MM.1S (cell line): ENCODE results near the gene FLT4.

ENCODE experiments used
- DNase-seq: peaks from one replicate; pipeline ENCODE4 v3.0.0-alpha.2; 2015
- H2AFZ ChIP-seq: fragments of 300-600 bp; sonication (generic); 2 replicates; pipeline ENCODE4 v1.6.0; 2016; ENCODE audit warnings: antibody characterized with exemption, low read length
- H3F3A ChIP-seq: fragments of 300-600 bp; sonication (generic); 2 replicates; pipeline ENCODE4 v1.6.1; 2016; ENCODE audit warnings: mild to moderate bottlenecking, antibody characterized with exemption, low read length, moderate library complexity, mixed read lengths; ENCODE audit not compliant: insufficient read depth
- H3K27ac ChIP-seq: fragments of 300-600 bp; sonication (generic); 2 replicates; pipeline ENCODE4 v1.5.1; 2016; ENCODE audit warnings: mild to moderate bottlenecking, low read length
- H3K27me3 ChIP-seq: fragments of 300-600 bp; sonication (generic); replicated peaks from 2 replicates; pipeline ENCODE4 v1.6.0; 2016; ENCODE audit warnings: low read length; ENCODE audit not compliant: insufficient read depth
- H3K36me3 ChIP-seq: fragments of 300-600 bp; sonication (generic); replicated peaks from 2 replicates; pipeline ENCODE4 v1.6.1; 2016; ENCODE audit warnings: mild to moderate bottlenecking, low read length, mixed read lengths; ENCODE audit not compliant: insufficient read depth
- H3K4me1 ChIP-seq: fragments of 300-600 bp; sonication (generic); 2 replicates; pipeline ENCODE4 v1.6.1; 2016; ENCODE audit warnings: low read length, mixed read lengths
- H3K4me2 ChIP-seq: fragments of 300-600 bp; sonication (generic); 2 replicates; pipeline ENCODE4 v1.6.0; 2016; ENCODE audit warnings: low read depth, low read length
- H3K4me3 ChIP-seq: fragments of 300-600 bp; sonication (generic); 2 replicates; pipeline ENCODE4 v1.5.1; 2016; ENCODE audit warnings: low read length, mixed read lengths
- H3K79me2 ChIP-seq: fragments of 300-600 bp; sonication (generic); 2 replicates; pipeline ENCODE4 v1.6.1; 2016; ENCODE audit warnings: mixed run types, low read length, mixed read lengths
- H3K9ac ChIP-seq: fragments of 300-600 bp; sonication (generic); 2 replicates; pipeline ENCODE4 v1.6.1; 2016; ENCODE audit warnings: low read length, mixed read lengths
- H3K9me2 ChIP-seq: fragments of 300-600 bp; sonication (generic); replicated peaks from 2 replicates; pipeline ENCODE4 v1.6.1; 2016; ENCODE audit warnings: mild to moderate bottlenecking, low read length, mixed read lengths; ENCODE audit not compliant: insufficient read depth
- H3K9me3 ChIP-seq: fragments of 300-600 bp; sonication (generic); replicated peaks from 2 replicates; pipeline ENCODE4 v1.6.1; 2016; ENCODE audit warnings: mild to moderate bottlenecking, low read length, mixed read lengths; ENCODE audit not compliant: insufficient read depth
- H4K20me1 ChIP-seq: fragments of 300-600 bp; sonication (generic); 2 replicates; pipeline ENCODE4 v1.6.1; 2016; ENCODE audit warnings: mild to moderate bottlenecking, low read length, moderate library complexity, mixed read lengths; ENCODE audit not compliant: insufficient read depth
- EZH2 ChIP-seq: fragments of 300-600 bp; sonication (generic); optimal IDR thresholded peaks from 2 replicates; pipeline ENCODE3; 2017; ENCODE audit warnings: low read depth, mild to moderate bottlenecking, antibody characterized with exemption, low read length, mixed read lengths
- EZH2phosphoT487 ChIP-seq: fragments of 300-600 bp; sonication (generic); IDR thresholded peaks from 2 replicates; pipeline ENCODE4 v1.6.1; 2018; ENCODE audit warnings: antibody characterized with exemption, low read length
- TF ChIP-seq, protein P1 (sequence below): fragments of 300-600 bp; sonication (generic); IDR thresholded peaks from 2 replicates; pipeline ENCODE4 v1.5.1; 2016; ENCODE audit warnings: antibody characterized with exemption, low read length, mixed read lengths

Gene FLT4

DNA sequence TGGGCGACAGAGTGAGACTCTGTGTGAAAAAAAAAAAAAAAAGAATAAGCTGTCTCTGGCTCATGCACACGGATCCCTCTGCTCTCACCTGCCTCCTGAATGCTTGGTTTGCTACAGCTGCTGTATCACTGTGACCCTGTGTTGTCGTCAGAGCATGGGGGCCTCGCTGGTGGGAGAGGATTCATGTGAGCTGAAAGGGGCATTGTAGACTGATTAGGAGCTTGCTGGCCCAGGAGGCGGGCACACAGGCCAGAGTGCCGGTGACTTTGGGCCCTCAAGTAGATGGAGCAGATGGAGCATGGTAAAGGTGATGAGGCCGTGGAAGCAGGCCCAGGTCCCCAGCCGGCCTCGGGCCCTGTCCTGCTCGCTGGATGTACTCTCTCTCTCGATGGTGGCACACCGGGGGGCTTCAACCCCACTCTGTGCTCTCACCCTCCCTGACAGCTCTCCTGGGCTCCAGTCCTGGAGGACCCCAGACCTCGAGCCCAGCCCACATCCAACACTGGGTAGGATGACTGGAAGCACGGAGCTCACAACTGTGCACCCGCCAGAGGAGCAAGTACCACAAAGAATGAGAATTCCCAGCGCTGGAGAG, 7.1 kb downstream of the FLT4 start:
- no peak overlapping the region for H3K4me3 ChIP-seq
- H3K4me1 ChIP-seq = no peaks in the 10 kb centered on the region
- H3F3A ChIP-seq = no peaks in the 10 kb centered on the region
- no peak overlapping the region for H3K27ac ChIP-seq
- H3K9me2 ChIP-seq = no peaks in the 10 kb centered on the region
- H4K20me1 ChIP-seq = no peaks in the 10 kb centered on the region
- H3K79me2 ChIP-seq = no peaks in the 10 kb centered on the region
- DNase-seq = no peak
- H3K27me3 ChIP-seq = peaks cover 83% of the 10 kb centered on the region
- H3K9me3 ChIP-seq = no peaks in the 10 kb centered on the region
- H3K9ac ChIP-seq = no peak overlapping the region
- H3K36me3 ChIP-seq = no peaks in the 10 kb centered on the region
- no peak overlapping the region for H2AFZ ChIP-seq
- TF ChIP-seq EZH2 (no peak), EZH2phosphoT487 (no peak)
- TF ChIP-seq, protein P1, sequence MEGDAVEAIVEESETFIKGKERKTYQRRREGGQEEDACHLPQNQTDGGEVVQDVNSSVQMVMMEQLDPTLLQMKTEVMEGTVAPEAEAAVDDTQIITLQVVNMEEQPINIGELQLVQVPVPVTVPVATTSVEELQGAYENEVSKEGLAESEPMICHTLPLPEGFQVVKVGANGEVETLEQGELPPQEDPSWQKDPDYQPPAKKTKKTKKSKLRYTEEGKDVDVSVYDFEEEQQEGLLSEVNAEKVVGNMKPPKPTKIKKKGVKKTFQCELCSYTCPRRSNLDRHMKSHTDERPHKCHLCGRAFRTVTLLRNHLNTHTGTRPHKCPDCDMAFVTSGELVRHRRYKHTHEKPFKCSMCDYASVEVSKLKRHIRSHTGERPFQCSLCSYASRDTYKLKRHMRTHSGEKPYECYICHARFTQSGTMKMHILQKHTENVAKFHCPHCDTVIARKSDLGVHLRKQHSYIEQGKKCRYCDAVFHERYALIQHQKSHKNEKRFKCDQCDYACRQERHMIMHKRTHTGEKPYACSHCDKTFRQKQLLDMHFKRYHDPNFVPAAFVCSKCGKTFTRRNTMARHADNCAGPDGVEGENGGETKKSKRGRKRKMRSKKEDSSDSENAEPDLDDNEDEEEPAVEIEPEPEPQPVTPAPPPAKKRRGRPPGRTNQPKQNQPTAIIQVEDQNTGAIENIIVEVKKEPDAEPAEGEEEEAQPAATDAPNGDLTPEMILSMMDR = no peak
- no peak overlapping the region for H3K4me2 ChIP-seq

DNA sequence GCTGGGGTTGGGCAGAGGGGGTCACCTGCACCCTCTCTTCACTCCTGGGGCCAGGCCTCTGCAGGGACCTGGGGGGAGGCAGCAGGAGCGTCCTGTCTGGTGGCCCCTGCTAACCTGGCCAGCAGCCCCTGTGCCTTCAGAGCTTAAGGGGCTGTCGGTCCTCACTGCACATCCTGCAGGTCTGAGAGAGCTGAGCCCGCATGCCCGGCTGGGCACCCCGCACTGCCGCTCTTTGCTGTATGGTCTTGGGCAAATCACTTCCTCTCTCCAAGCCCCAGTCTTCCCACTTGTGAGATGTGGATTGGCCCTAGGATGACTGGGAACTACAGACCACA, 7.9 kb downstream of the FLT4 start:
- Histone ChIP-seq H3F3A (no peaks in the 10 kb centered on the region), H3K79me2 (no peaks in the 10 kb centered on the region), H3K27ac (no peak overlapping the region), H3K9ac (no peak overlapping the region), H3K9me3 (no peaks in the 10 kb centered on the region), H3K27me3 (peaks cover 77% of the 10 kb centered on the region), H3K9me2 (no peaks in the 10 kb centered on the region), H3K4me3 (no peak overlapping the region), H4K20me1 (no peaks in the 10 kb centered on the region), H3K4me1 (no peaks in the 10 kb centered on the region), H3K36me3 (no peaks in the 10 kb centered on the region), H3K4me2 (no peak overlapping the region), H2AFZ (no peak overlapping the region)
- TF ChIP-seq EZH2 = no peak
- no peak for DNase-seq

DNA sequence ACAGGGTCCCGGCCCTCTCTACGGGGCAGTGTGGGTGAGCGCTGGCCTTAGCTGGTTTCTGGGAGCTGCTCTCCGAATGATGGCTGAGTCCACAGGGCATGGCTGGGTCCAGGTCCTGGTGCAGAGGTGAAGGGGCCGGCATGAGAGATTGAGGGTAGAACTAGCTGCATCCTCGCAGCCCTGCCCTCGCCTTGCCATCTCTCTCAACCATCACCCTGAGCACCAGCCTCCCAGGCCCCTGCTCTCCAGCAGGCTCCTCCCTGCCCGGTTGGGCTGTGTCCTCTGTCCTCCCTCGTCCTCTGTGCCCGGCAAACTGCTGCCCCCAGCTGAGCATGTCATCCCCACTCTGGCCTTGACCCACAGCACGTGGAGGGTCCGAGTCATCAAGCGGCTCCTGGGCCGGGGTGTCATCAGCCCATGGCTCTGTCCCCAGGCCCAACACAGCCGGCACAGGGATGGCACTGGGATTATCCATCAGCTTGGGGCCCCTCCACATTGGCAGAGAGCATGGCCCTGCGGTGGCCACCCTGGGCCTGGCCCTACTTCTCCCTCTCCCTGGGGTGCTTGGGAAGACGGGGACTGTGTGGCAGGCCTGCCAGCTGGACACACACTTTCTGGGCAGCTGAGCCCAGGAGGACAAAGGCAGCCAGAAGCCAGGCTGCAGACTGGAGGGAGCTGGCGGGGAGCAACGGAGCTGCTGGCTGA, 8.4 kb downstream of the FLT4 start:
- no peak overlapping the region for H3K9ac ChIP-seq
- H3K4me2 ChIP-seq = no peak overlapping the region
- no peaks in the 10 kb centered on the region for H3F3A ChIP-seq
- H3K79me2 ChIP-seq = no peaks in the 10 kb centered on the region
- no peak overlapping the region for H3K27ac ChIP-seq
- no peaks in the 10 kb centered on the region for H4K20me1 ChIP-seq
- no peak overlapping the region for H3K4me3 ChIP-seq
- TF ChIP-seq EZH2phosphoT487 (no peak), EZH2 (no peak)
- TF ChIP-seq, protein P1 = no peak
- peaks cover 72% of the 10 kb centered on the region for H3K27me3 ChIP-seq
- no peaks in the 10 kb centered on the region for H3K9me3 ChIP-seq
- no peaks in the 10 kb centered on the region for H3K9me2 ChIP-seq
- H3K4me1 ChIP-seq = no peaks in the 10 kb centered on the region
- no peaks in the 10 kb centered on the region for H3K36me3 ChIP-seq
- no peak overlapping the region for H2AFZ ChIP-seq
- DNase-seq = no peak

DNA sequence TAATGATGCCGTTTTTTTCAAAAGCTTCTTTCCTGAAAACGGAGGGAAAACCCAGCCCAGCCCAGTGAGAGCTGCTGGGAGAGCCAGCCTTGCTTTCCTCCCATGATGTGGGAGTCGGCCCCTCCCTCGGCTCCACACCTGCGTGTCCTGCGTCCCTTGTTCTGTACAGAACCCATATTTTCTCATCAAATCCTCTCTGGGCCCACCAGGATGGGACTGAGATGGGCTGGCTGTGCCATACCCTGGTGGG, 8.9 kb downstream of the FLT4 start:
- no peaks in the 10 kb centered on the region for H3K79me2 ChIP-seq
- no peak overlapping the region for H3K27ac ChIP-seq
- no peak for DNase-seq
- H3K4me2 ChIP-seq = no peak overlapping the region
- no peak overlapping the region for H3K4me3 ChIP-seq
- no peaks in the 10 kb centered on the region for H3F3A ChIP-seq
- H4K20me1 ChIP-seq = no peaks in the 10 kb centered on the region
- no peaks in the 10 kb centered on the region for H3K9me2 ChIP-seq
- no peaks in the 10 kb centered on the region for H3K4me1 ChIP-seq
- H3K9me3 ChIP-seq = no peaks in the 10 kb centered on the region
- TF ChIP-seq EZH2 (no peak), EZH2phosphoT487 (no peak)
- TF ChIP-seq, protein P1 = no peak
- no peak overlapping the region for H2AFZ ChIP-seq
- no peak overlapping the region for H3K9ac ChIP-seq
- peaks cover 67% of the 10 kb centered on the region for H3K27me3 ChIP-seq
- no peaks in the 10 kb centered on the region for H3K36me3 ChIP-seq
